Astrocyte (in vitro differentiated cells and primary cell): ENCODE measurements around the gene PAM16.

Source experiments
- EZH2 ChIP-seq: IDR thresholded peaks from 2 replicates; pipeline ENCODE4 v1.6.1; 2012; ENCODE audit warnings: mild to moderate bottlenecking, low read length, inconsistent platforms; ENCODE audit not compliant: insufficient read depth
- TF ChIP-seq, protein P1 (sequence below): IDR thresholded peaks from 2 replicates; pipeline ENCODE4 v1.5.1; 2011; ENCODE audit warnings: low read depth, mild to moderate bottlenecking, inconsistent platforms, low read length, moderate library complexity; ENCODE audit not compliant: insufficient read depth

DNA sequence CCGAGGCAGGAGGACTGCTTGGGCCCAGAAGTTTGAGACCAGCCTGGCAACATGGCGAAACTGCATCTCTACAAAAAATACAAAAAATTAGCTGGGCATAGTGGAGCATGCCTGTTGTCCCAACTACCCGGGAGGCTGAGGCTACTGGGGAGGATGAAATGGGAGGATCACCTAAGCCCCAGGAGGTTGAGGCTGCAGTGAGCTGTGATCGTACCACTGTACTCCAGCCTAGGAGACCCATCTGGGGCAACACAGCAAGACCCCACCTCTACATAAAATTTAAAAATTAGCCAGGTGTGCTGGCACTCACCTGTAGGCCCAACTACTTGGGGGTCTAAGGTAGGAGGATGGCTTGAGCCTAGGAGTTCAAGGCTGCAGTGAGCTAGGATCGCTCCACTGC, 1.8 kb downstream of the PAM16 start:
- TF ChIP-seq, protein P1, sequence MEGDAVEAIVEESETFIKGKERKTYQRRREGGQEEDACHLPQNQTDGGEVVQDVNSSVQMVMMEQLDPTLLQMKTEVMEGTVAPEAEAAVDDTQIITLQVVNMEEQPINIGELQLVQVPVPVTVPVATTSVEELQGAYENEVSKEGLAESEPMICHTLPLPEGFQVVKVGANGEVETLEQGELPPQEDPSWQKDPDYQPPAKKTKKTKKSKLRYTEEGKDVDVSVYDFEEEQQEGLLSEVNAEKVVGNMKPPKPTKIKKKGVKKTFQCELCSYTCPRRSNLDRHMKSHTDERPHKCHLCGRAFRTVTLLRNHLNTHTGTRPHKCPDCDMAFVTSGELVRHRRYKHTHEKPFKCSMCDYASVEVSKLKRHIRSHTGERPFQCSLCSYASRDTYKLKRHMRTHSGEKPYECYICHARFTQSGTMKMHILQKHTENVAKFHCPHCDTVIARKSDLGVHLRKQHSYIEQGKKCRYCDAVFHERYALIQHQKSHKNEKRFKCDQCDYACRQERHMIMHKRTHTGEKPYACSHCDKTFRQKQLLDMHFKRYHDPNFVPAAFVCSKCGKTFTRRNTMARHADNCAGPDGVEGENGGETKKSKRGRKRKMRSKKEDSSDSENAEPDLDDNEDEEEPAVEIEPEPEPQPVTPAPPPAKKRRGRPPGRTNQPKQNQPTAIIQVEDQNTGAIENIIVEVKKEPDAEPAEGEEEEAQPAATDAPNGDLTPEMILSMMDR, result no peak
- no peak for TF ChIP-seq EZH2
